Measurements from ENCODE around the gene SPAG8.

DNA sequence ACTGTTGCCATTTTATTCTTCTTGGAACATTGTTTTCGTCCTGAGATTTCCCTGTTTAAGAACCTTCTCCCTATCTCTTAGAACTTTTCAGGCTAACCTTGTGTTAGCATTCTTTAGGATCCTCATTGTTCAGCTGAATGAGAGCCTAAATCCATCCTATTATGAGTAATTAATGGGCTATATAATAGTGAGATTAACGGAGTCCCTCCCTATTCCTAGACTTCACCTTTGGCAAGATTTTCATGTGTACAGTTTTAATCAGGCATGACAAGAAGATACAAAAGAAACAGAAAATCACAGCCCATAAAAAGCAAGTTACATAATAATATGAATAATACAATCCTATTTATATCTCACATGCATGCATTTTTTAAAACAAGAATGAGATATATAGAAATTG is 48.9 kb downstream of the SPAG8 start:
- TF ChIP-seq ZNF274 (IDR thresholded peaks at IDR 0.05; ENCODE audit: borderline replicate concordance, low read depth, low read length) (no peak), EHMT2 (IDR thresholded peaks at IDR 0.05) (no peak), EP300 (IDR thresholded peaks at IDR 0.05; ENCODE audit: low read length) (no peak), PHB (CRISPR knock-in tag; IDR thresholded peaks at IDR 0.05) (no peak), ZNF785 (CRISPR knock-in tag; IDR thresholded peaks at IDR 0.05) (no peak)
- TF ChIP-seq, protein P1, sequence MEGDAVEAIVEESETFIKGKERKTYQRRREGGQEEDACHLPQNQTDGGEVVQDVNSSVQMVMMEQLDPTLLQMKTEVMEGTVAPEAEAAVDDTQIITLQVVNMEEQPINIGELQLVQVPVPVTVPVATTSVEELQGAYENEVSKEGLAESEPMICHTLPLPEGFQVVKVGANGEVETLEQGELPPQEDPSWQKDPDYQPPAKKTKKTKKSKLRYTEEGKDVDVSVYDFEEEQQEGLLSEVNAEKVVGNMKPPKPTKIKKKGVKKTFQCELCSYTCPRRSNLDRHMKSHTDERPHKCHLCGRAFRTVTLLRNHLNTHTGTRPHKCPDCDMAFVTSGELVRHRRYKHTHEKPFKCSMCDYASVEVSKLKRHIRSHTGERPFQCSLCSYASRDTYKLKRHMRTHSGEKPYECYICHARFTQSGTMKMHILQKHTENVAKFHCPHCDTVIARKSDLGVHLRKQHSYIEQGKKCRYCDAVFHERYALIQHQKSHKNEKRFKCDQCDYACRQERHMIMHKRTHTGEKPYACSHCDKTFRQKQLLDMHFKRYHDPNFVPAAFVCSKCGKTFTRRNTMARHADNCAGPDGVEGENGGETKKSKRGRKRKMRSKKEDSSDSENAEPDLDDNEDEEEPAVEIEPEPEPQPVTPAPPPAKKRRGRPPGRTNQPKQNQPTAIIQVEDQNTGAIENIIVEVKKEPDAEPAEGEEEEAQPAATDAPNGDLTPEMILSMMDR (IDR thresholded peaks at IDR 0.05 in 2 of 3, conservative IDR thresholded peaks at IDR 0.05 in 1 of 3; ENCODE audit: insufficient read depth in 2 of 3, low read depth in 1 of 3, low read length in 3 of 3): no peak
- TF ChIP-seq, protein P2, sequence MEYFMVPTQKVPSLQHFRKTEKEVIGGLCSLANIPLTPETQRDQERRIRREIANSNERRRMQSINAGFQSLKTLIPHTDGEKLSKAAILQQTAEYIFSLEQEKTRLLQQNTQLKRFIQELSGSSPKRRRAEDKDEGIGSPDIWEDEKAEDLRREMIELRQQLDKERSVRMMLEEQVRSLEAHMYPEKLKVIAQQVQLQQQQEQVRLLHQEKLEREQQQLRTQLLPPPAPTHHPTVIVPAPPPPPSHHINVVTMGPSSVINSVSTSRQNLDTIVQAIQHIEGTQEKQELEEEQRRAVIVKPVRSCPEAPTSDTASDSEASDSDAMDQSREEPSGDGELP (CRISPR knock-in tag; IDR thresholded peaks at IDR 0.05; ENCODE audit: borderline replicate concordance): no peak

All from K562 (cell line).